HepG2 (cell line): Measurements from ENCODE around the gene DCLRE1C. TPM values are rescaled to one million over a fixed set of nuclear protein-coding genes. Genes with fewer than 3 reads are reported as not detected.

Source experiments
- ELF1 ChIP-seq: sonication (generic); formaldehyde crosslinking; IDR thresholded peaks from 2 replicates; pipeline ENCODE4 v1.4.0; 2020; ENCODE audit warnings: missing genetic modification reagents
- ELF4 ChIP-seq: sonication (generic); formaldehyde crosslinking; IDR thresholded peaks from 2 replicates; pipeline ENCODE4 v1.5.0; 2020; ENCODE audit warnings: missing genetic modification reagents, mild to moderate bottlenecking, moderate library complexity, borderline replicate concordance
- EZH2 ChIP-seq: conservative IDR thresholded peaks from 2 replicates; pipeline ENCODE4 v1.6.1; 2012; ENCODE audit warnings: mild to moderate bottlenecking, low read depth, low read length, moderate library complexity
- HMGXB4 ChIP-seq, 2 experiments: sonication (generic) in 1 of 2; formaldehyde crosslinking in 1 of 2; IDR thresholded peaks; 2 replicates each; pipeline versions ENCODE4 v1.4.0 to v1.6.1; 2018 to 2020; ENCODE audit warnings: missing genetic modification reagents in 2 of 2, borderline replicate concordance in 1 of 2, low read depth in 1 of 2, mild to moderate bottlenecking in 1 of 2, missing biosample characterization in 1 of 2
- IRF9 ChIP-seq: sonication (generic); formaldehyde crosslinking; IDR thresholded peaks from 2 replicates; pipeline ENCODE4 v1.8.0; 2022; ENCODE audit warnings: missing genetic modification reagents, mild to moderate bottlenecking, borderline replicate concordance
- KDM5A ChIP-seq: fragments of 200-600 bp; sonication (generic); IDR thresholded peaks from 2 replicates; pipeline ENCODE4 v1.7.0; 2018; ENCODE audit warnings: antibody characterized with exemption, mild to moderate bottlenecking, low read length, borderline replicate concordance
- MED1 ChIP-seq: sonication (generic); formaldehyde crosslinking; IDR thresholded peaks from 2 replicates; pipeline ENCODE4 v1.4.0; 2020; ENCODE audit warnings: missing genetic modification reagents
- NKX3-1 ChIP-seq: sonication (generic); formaldehyde crosslinking; IDR thresholded peaks from 2 replicates; pipeline ENCODE4 v1.5.0; 2020; ENCODE audit warnings: missing genetic modification reagents
- NR2C2 ChIP-seq: sonication (generic); formaldehyde crosslinking; IDR thresholded peaks from 2 replicates; pipeline ENCODE4 v1.4.0; 2020; ENCODE audit warnings: missing genetic modification reagents, mild to moderate bottlenecking, moderate library complexity, borderline replicate concordance
- REXO4 ChIP-seq: sonication (generic); formaldehyde crosslinking; IDR thresholded peaks from 2 replicates; pipeline ENCODE4 v1.8.0; 2022; ENCODE audit warnings: missing genetic modification reagents, mild to moderate bottlenecking, borderline replicate concordance
- TFDP1 ChIP-seq: IDR thresholded peaks from 2 replicates; pipeline ENCODE4 v1.6.1; 2016; ENCODE audit warnings: missing compliant biosample characterization, missing genetic modification reagents, borderline replicate concordance
- ZNF331 ChIP-seq: sonication (generic); formaldehyde crosslinking; IDR thresholded peaks from 2 replicates; pipeline ENCODE4 v1.4.0; 2020; ENCODE audit warnings: missing genetic modification reagents
- ZNF407 ChIP-seq: sonication (generic); formaldehyde crosslinking; IDR thresholded peaks from one replicate; pipeline ENCODE4 v1.5.1; 2020; ENCODE audit warnings: mild to moderate bottlenecking, missing genetic modification reagents; ENCODE audit errors: not compliant biosample characterization
- ZNF773 ChIP-seq: sonication (generic); formaldehyde crosslinking; IDR thresholded peaks from 2 replicates; pipeline ENCODE4 v1.4.0; 2020; ENCODE audit warnings: missing genetic modification reagents, borderline replicate concordance
- ZSCAN29 ChIP-seq: sonication (generic); formaldehyde crosslinking; conservative IDR thresholded peaks from 2 replicates; pipeline ENCODE4 v1.4.0; 2020; ENCODE audit warnings: mild to moderate bottlenecking, missing genetic modification reagents
- polyA plus RNA-seq, 8 experiments: library from polyadenylated mRNA; depleted of rRNA in 3 of 8; stranded (reverse) in 7 of 8; unstranded in 1 of 8; fragments of >200 nt; fragmentation: Illumina TruSeq in 4 of 8; extraction: Trizol in 4 of 8; gene quantifications; 2 replicates each; pipeline versions ENCODE4 v1.2.1 to v1.2.3, GENCODE V29; 2011 to 2016; ENCODE audit warnings: low read depth in 4 of 8, missing spikeins in 1 of 8, mixed read lengths in 1 of 8; ENCODE audit not compliant: insufficient read depth in 1 of 8
- total RNA-seq, 5 experiments: library from RNA; depleted of rRNA; stranded (reverse); fragments of >200 nt; fragmentation: Illumina TruSeq; extraction: Trizol; gene quantifications; 2 replicates each; pipeline ENCODE4 v1.2.3, GENCODE V29; 2016; ENCODE audit warnings: low read depth in 1 of 5

Gene DCLRE1C
- total and polyA plus RNA-seq, 2 of the 13 experiments (the other 11 are each of a cell fraction or from before 2014, with no cell fraction given) = 3.0 to 10.3 TPM

- TF ChIP-seq ZNF407 (CRISPR knock-in tag) = no peak
- TF ChIP-seq ELF1 (CRISPR knock-in tag) = peak; percentile 84
- TF ChIP-seq ZNF773 (CRISPR knock-in tag) = no peak
- peak; percentile 79; the same call in 1 of the 2 replicates for TF ChIP-seq NKX3-1 (CRISPR knock-in tag)
- no peak for TF ChIP-seq EZH2
- no peak; the same call in 1 of the 2 replicates for TF ChIP-seq TFDP1 (CRISPR knock-in tag)
- TF ChIP-seq HMGXB4 (CRISPR knock-in tag; IDR thresholded peaks at IDR 0.05; ENCODE audit: borderline replicate concordance in 1 of 2, low read depth in 1 of 2) = peak; percentile 28 to 65; a peak in 3 of 4 replicates
- peak; percentile 23; the same call in 1 of the 2 replicates for TF ChIP-seq ZNF331
- no peak for TF ChIP-seq REXO4 (CRISPR knock-in tag)
- peak; percentile 94 for TF ChIP-seq KDM5A
- peak; percentile 93 for TF ChIP-seq NR2C2
- TF ChIP-seq IRF9 (CRISPR knock-in tag) = 0 out of 2 replicates have a peak, but pooled peaks have one; percentile 61
- peak; percentile 36; the same call in 1 of the 2 replicates for TF ChIP-seq MED1
- TF ChIP-seq ZSCAN29 (CRISPR knock-in tag) = peak; percentile 81; the same call in 1 of the 2 replicates
- TF ChIP-seq ELF4 (CRISPR knock-in tag) = peak; percentile 59
These were observed 5.5 kb upstream of the DCLRE1C start, which contains the start of gene MEIG1 (continued) for GRCh38 chr10:14959221-14960057.
